AG04449 (cell line): ENCODE results near the gene CCNL1.

Experiments used
- CTCF ChIA-PET: fragments of 350-600 bp; formaldehyde crosslinking; extraction: SDS; loops from one replicate; lab custom pipeline; 2021; ENCODE audit warnings: antibody characterized with exemption; lab: Yijun Ruan, JAX
- POLR2A ChIA-PET: fragments of 400-600, 350-600 bp; formaldehyde crosslinking; extraction: SDS; loops from one replicate; lab custom pipeline; 2020; ENCODE audit warnings: antibody characterized with exemption, inconsistent platforms; lab: Yijun Ruan, JAX
- DNase-seq: peaks from one replicate; pipeline ENCODE4 v3.0.0-alpha.2; 2010; ENCODE audit warnings: low read depth, low spot score
- H3K4me3 ChIP-seq: 2 replicates; pipeline ENCODE4 v1.5.1; 2011; ENCODE audit warnings: low read depth, mild to moderate bottlenecking, control low read depth, low read length
- TF ChIP-seq, protein P1 (sequence below): IDR thresholded peaks from one replicate; pipeline ENCODE4 v1.5.1; 2011; ENCODE audit warnings: mild to moderate bottlenecking, moderate library complexity, low read length, control low read depth, inconsistent platforms; ENCODE audit not compliant: insufficient read depth; ENCODE audit errors: missing control alignments

CCNL1 gene

GRCh38 chr3:157098121-157098822 is 61.7 kb downstream of the CCNL1 start:
- POLR2A ChIA-PET: interaction anchor here (1.9 kb wide), 1 partner anchor 9 kb away, joined by 13 read pairs; no protein-coding TSS in a partner anchor
- CTCF ChIA-PET: interaction anchor here (0.7 to 1.7 kb wide), 6 partner anchors 9 to 946 kb away, joined by 3 to 7 read pairs (median 4); no protein-coding TSS in a partner anchor
- DNase-seq: no peak
- no peak overlapping the region for H3K4me3 ChIP-seq
- TF ChIP-seq, protein P1, sequence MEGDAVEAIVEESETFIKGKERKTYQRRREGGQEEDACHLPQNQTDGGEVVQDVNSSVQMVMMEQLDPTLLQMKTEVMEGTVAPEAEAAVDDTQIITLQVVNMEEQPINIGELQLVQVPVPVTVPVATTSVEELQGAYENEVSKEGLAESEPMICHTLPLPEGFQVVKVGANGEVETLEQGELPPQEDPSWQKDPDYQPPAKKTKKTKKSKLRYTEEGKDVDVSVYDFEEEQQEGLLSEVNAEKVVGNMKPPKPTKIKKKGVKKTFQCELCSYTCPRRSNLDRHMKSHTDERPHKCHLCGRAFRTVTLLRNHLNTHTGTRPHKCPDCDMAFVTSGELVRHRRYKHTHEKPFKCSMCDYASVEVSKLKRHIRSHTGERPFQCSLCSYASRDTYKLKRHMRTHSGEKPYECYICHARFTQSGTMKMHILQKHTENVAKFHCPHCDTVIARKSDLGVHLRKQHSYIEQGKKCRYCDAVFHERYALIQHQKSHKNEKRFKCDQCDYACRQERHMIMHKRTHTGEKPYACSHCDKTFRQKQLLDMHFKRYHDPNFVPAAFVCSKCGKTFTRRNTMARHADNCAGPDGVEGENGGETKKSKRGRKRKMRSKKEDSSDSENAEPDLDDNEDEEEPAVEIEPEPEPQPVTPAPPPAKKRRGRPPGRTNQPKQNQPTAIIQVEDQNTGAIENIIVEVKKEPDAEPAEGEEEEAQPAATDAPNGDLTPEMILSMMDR: no peak
